Liver (tissue), 9 donors: ENCODE measurements around the gene GLOD4. TPM values are rescaled to one million over a fixed set of nuclear protein-coding genes. Genes with fewer than 3 reads are reported as not detected.
"Not testable (repeated sequence)": the region's sequence is repeated elsewhere in the genome, so short reads cannot be mapped to it uniquely, and the experiment has no call there.

Experiments
- DNase-seq: peaks from one replicate; pipeline ENCODE4 v3.0.0-alpha.2; 2017; ENCODE audit warnings: low spot score
- H3K27ac ChIP-seq, 2 donors: one replicate each; pipeline ENCODE4 v1.7.0; 2013; ENCODE audit warnings: inconsistent platforms in 2 of 2, low read length in 2 of 2, control low read depth in 1 of 2, low read depth in 1 of 2, mild to moderate bottlenecking in 1 of 2
- H3K27me3 ChIP-seq, 4 donors: one replicate each; pipeline versions ENCODE4 v1.6.1 to v1.7.0; 2013; ENCODE audit warnings: low read length in 3 of 4, inconsistent platforms in 1 of 4, mild to moderate bottlenecking in 1 of 4, moderate library complexity in 1 of 4; ENCODE audit not compliant: control insufficient read depth in 4 of 4, insufficient read depth in 4 of 4
- H3K36me3 ChIP-seq, 4 donors: one replicate each; pipeline versions ENCODE4 v1.6.1 to v1.7.0; 2013; ENCODE audit warnings: low read length in 3 of 4, mild to moderate bottlenecking in 3 of 4, low read depth in 1 of 4, moderate library complexity in 1 of 4; ENCODE audit not compliant: control insufficient read depth in 4 of 4, insufficient read depth in 3 of 4
- H3K4me1 ChIP-seq, 4 donors: one replicate each; pipeline versions ENCODE4 v1.6.1 to v1.7.0; 2013; ENCODE audit warnings: low read length in 3 of 4, mild to moderate bottlenecking in 3 of 4, moderate library complexity in 1 of 4; ENCODE audit not compliant: control insufficient read depth in 4 of 4, insufficient read depth in 4 of 4
- H3K4me3 ChIP-seq, 3 donors: one replicate each; pipeline versions ENCODE4 v1.6.1 to v1.7.0; 2013; ENCODE audit warnings: low read length in 3 of 3, control low read depth in 1 of 3, low read depth in 1 of 3, mild to moderate bottlenecking in 1 of 3
- H3K9ac ChIP-seq, 2 donors: one replicate each; pipeline ENCODE4 v1.7.0; 2013; ENCODE audit warnings: low read length in 2 of 2, mild to moderate bottlenecking in 2 of 2, moderate library complexity in 2 of 2, control low read depth in 1 of 2, low read depth in 1 of 2
- H3K9me3 ChIP-seq, 4 donors: one replicate each; pipeline versions ENCODE4 v1.6.1 to v1.7.0; 2013; ENCODE audit warnings: low read length in 3 of 4; ENCODE audit not compliant: control insufficient read depth in 4 of 4
- CTCF ChIP-seq: fragments of 150-350 bp; IDR thresholded peaks from 2 replicates; pipeline ENCODE4 v1.5.1; 2017; ENCODE audit warnings: improper control_type of control experiment, low read depth, low read length; ENCODE audit not compliant: missing input control
- FOXA2 ChIP-seq: IDR thresholded peaks from 2 replicates; pipeline ENCODE4 v1.6.1; 2016; ENCODE audit warnings: antibody characterized with exemption
- HNF4A ChIP-seq, 2 donors: conservative IDR thresholded peaks; 2 replicates each; pipeline ENCODE4 v1.6.1; 2016; ENCODE audit warnings: antibody characterized with exemption in 2 of 2, mild to moderate bottlenecking in 2 of 2
- HNF4G ChIP-seq: IDR thresholded peaks from 2 replicates; pipeline ENCODE4 v1.6.1; 2016; ENCODE audit warnings: antibody characterized with exemption
- MAX ChIP-seq: IDR thresholded peaks from 2 replicates; pipeline ENCODE4 v1.6.1; 2016; ENCODE audit warnings: antibody characterized with exemption
- NR2F2 ChIP-seq: IDR thresholded peaks from 2 replicates; pipeline ENCODE4 v1.6.1; 2016; ENCODE audit warnings: antibody characterized with exemption
- RAD21 ChIP-seq, 2 donors: IDR thresholded peaks; 2 replicates each; pipeline ENCODE4 v1.6.1; 2016; ENCODE audit warnings: antibody characterized with exemption in 2 of 2, mild to moderate bottlenecking in 2 of 2
- REST ChIP-seq: IDR thresholded peaks from 2 replicates; pipeline ENCODE4 v1.6.1; 2016; ENCODE audit warnings: antibody characterized with exemption, mild to moderate bottlenecking
- YY1 ChIP-seq: IDR thresholded peaks from 2 replicates; pipeline ENCODE4 v1.6.1; 2016; ENCODE audit warnings: antibody characterized with exemption, mild to moderate bottlenecking
- WGBS: extraction: QIAGEN DNeasy Blood & Tissue Kit; methylation state at CpG from one replicate; pipeline ENCODE4 v1.1.7; 2013; 5-methylcytosine and 5-hydroxymethylcytosine counted together
- polyA plus RNA-seq, 2 donors: library from polyadenylated mRNA; stranded (reverse) in 1 of 2; unstranded in 1 of 2; fragments of 200-250 nt in 1 of 2; fragments of >200 nt in 1 of 2; fragmentation: Nextera tagmentation in 1 of 2; extraction: Ambion mirVana in 1 of 2; gene quantifications; one replicate each; pipeline versions ENCODE4 v1.2.1 to v1.2.3, GENCODE V29; 2013 to 2015
- total RNA-seq, 2 donors: library from RNA; depleted of rRNA; stranded (reverse); fragments of >200 nt; gene quantifications; one replicate each; pipeline ENCODE4 v1.2.3, GENCODE V29; 2014
- donor health status: healthy.
- donor health status: healthy.
- donor health status: healthy.
- donor health status: healthy.
- donor health status: healthy.

Gene GLOD4
- total and polyA plus RNA-seq, 4 donors = 26.1 to 50.5 (median 39.0) TPM

- Histone ChIP-seq H3K9me3 (no peaks in the 10 kb centered on the region), H3K4me1 (no peaks in the 10 kb centered on the region), H3K9ac (no peak overlapping the region), H3K4me3 (no peak overlapping the region), H3K27me3 (no peaks in the 10 kb centered on the region), H3K27ac (no peak overlapping the region), H3K36me3 (no peaks in the 10 kb centered on the region)
- 80% methylated on average over 13 of the region's 13 CpGs for WGBS
- no peak for DNase-seq
- TF ChIP-seq YY1 (no peak), FOXA2 (no peak), CTCF (no peak), MAX (no peak)
These were observed 24.3 kb upstream of the GLOD4 start for GRCh38 chr17:806346-806745.

- H3K9me3 ChIP-seq, H3K4me1 ChIP-seq, H3K27ac ChIP-seq, H3K9ac ChIP-seq, H3K27me3 ChIP-seq, H3K36me3 ChIP-seq, DNase-seq, H3K4me3 ChIP-seq: not testable (repeated sequence)
- 91% methylated on average over 23 of the region's 23 CpGs for WGBS
These were observed 23.8 kb upstream of the GLOD4 start for GRCh38 chr17:805886-806285.

GRCh38 chr17:804541-805435 lies 22.7 kb upstream of the GLOD4 start:
- no peaks in the 10 kb centered on the region for H3K9me3 ChIP-seq
- 91% methylated on average over 41 of the region's 41 CpGs for WGBS
- H3K27ac ChIP-seq = no peak overlapping the region
- no peak overlapping the region for H3K9ac ChIP-seq
- TF ChIP-seq NR2F2 (no peak), RAD21 (IDR thresholded peaks at IDR 0.05) (no peak), HNF4A (conservative IDR thresholded peaks at IDR 0.05) (no peak), HNF4G (no peak), REST (no peak), YY1 (no peak)
- no peak overlapping the region for H3K4me3 ChIP-seq
- H3K27me3 ChIP-seq = no peaks in the 10 kb centered on the region
- DNase-seq = no peak
- H3K36me3 ChIP-seq = no peaks in the 10 kb centered on the region
- H3K4me1 ChIP-seq = no peaks in the 10 kb centered on the region
